Tibial nerve (tissue), 4 donors: ENCODE measurements around the gene UBE3D. TPM values are rescaled to one million over a fixed set of nuclear protein-coding genes. Genes with fewer than 3 reads are reported as not detected.
"Not testable (repeated sequence)": the region's sequence is repeated elsewhere in the genome, so short reads cannot be mapped to it uniquely, and the experiment has no call there.

Experiments
- DNase-seq, 2 donors: peaks; one replicate each; pipeline ENCODE4 v3.0.0-alpha.2; 2019; ENCODE audit warnings: low spot score in 2 of 2
- H3K27ac ChIP-seq, 4 donors: fragments of 200-600 bp; sonication (generic) in 3 of 4; one replicate each; pipeline ENCODE4 v1.5.1; 2017 to 2019; ENCODE audit warnings: mild to moderate bottlenecking in 1 of 4
- H3K27me3 ChIP-seq, 2 donors: fragments of 200-600 bp; sonication (generic) in 1 of 2; one replicate each; pipeline versions ENCODE4 v1.5.1 to v1.6.0; 2017 to 2019
- H3K36me3 ChIP-seq, 3 donors: fragments of 200-600 bp; sonication (generic); one replicate each; pipeline ENCODE4 v1.5.1; 2018 to 2019
- H3K4me1 ChIP-seq, 4 donors: fragments of 200-600 bp; sonication (generic) in 3 of 4; one replicate each; pipeline ENCODE4 v1.5.1; 2017 to 2019
- H3K4me3 ChIP-seq, 4 donors: fragments of 200-600 bp; sonication (generic) in 3 of 4; one replicate each; pipeline ENCODE4 v1.5.1; 2017 to 2019; ENCODE audit warnings: mild to moderate bottlenecking in 1 of 4, moderate library complexity in 1 of 4
- H3K9me3 ChIP-seq, 4 donors: fragments of 200-600 bp; sonication (generic) in 3 of 4; one replicate each; pipeline ENCODE4 v1.5.1; 2017 to 2019
- EP300 ChIP-seq, 2 donors: sonication (generic); formaldehyde crosslinking; IDR thresholded peaks; one replicate each; pipeline ENCODE4 v1.6.1; 2017; ENCODE audit warnings: antibody characterized with exemption in 2 of 2, mild to moderate bottlenecking in 1 of 2
- POLR2A ChIP-seq, 2 donors: fragments of 450-650 bp; IDR thresholded peaks; one replicate each; pipeline ENCODE4 v1.6.1; 2017; ENCODE audit warnings: antibody characterized with exemption in 2 of 2, mild to moderate bottlenecking in 2 of 2, moderate library complexity in 2 of 2
- WGBS, 2 donors: methylation state at CpG; one replicate each; pipeline ENCODE4 v1.1.5; 2018; 5-methylcytosine and 5-hydroxymethylcytosine counted together
- total RNA-seq, 4 donors: library from RNA; depleted of rRNA; stranded (reverse); fragments of >200 nt; gene quantifications; one replicate each; pipeline ENCODE4 v1.1.0, GENCODE V29; 2016
- TF ChIP-seq, protein P1 (sequence below), 5 experiments: fragments of 200-600 bp in 3 of 5; fragments of 450-650 bp in 2 of 5; sonication (generic) in 3 of 5; IDR thresholded peaks; one replicate each; pipeline ENCODE4 v1.5.1; 2016 to 2019; ENCODE audit warnings: antibody characterized with exemption in 5 of 5, mild to moderate bottlenecking in 3 of 5, moderate library complexity in 2 of 5

UBE3D gene
- total RNA-seq, 4 donors from 2014 or later, result 6.3 to 21.9 (median 18.3) TPM

DNA sequence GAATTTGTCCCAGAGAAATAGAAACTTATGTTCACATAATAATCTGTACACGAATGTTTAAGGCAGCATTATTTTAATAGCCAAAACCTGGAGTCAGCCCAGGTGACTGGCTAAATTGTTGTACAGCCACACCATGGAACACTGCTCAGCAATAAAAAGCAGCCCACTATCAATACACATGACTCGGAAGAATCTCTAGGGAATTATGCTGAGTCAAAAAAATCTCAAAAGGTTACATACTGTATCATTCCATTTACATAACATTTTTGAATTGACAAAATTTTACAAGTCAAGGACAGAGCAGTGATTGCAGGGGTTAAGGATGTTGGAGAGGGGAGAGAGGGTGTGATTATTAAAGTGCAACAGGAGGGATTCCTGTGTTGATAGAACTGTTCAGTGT, 163.4 kb downstream of the UBE3D start:
- Histone ChIP-seq H3K36me3 (no peaks in the 10 kb centered on the region), H3K4me1 (no peaks in the 10 kb centered on the region), H3K4me3 (no peak overlapping the region), H3K27me3 (no peaks in the 10 kb centered on the region), H3K27ac (no peak overlapping the region), H3K9me3 (no peaks in the 10 kb centered on the region)
- 78 to 87% methylated on average over 2 of the region's 2 CpGs for WGBS, 2 donors
- DNase-seq, result no peak
- TF ChIP-seq, protein P1, sequence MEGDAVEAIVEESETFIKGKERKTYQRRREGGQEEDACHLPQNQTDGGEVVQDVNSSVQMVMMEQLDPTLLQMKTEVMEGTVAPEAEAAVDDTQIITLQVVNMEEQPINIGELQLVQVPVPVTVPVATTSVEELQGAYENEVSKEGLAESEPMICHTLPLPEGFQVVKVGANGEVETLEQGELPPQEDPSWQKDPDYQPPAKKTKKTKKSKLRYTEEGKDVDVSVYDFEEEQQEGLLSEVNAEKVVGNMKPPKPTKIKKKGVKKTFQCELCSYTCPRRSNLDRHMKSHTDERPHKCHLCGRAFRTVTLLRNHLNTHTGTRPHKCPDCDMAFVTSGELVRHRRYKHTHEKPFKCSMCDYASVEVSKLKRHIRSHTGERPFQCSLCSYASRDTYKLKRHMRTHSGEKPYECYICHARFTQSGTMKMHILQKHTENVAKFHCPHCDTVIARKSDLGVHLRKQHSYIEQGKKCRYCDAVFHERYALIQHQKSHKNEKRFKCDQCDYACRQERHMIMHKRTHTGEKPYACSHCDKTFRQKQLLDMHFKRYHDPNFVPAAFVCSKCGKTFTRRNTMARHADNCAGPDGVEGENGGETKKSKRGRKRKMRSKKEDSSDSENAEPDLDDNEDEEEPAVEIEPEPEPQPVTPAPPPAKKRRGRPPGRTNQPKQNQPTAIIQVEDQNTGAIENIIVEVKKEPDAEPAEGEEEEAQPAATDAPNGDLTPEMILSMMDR (IDR thresholded peaks at IDR 0.05), result no peak
- TF ChIP-seq EP300 (IDR thresholded peaks at IDR 0.05) (no peak), POLR2A (IDR thresholded peaks at IDR 0.05) (no peak)

DNA sequence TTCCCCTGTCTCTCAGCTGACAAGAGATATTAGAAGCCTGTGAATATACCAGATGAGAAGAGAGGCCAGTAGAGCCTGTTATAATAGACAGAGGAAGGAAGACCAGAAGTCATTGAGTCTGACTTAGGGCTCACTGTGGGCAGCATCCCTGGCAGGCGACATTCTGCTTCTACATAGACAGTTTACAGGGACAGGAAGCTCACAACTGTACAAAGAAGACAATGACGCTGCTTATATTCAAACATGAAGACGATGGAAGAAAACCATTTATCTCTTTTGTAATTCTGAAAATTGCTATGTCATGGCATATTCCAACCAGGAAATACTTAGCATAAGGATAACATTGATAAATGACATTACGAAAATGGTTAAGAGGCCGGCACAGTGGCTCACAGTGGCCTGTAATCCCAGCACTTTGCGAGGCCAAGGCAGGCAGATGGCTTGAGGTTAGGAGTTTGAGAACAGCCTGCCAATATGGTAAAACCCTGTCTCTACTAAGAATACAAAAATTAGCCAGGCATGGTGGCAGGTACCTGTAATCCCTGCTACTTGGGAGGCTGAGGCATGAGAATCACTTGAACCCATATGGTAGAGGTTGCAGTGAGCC, 170.9 kb downstream of the UBE3D start:
- TF ChIP-seq, protein P1 (IDR thresholded peaks at IDR 0.05), result no peak
- TF ChIP-seq EP300 (IDR thresholded peaks at IDR 0.05) (no peak), POLR2A (IDR thresholded peaks at IDR 0.05) (no peak)
- WGBS, 2 donors, result 90% methylated on average over 6 of the region's 6 CpGs
- no peak overlapping the region for H3K27ac ChIP-seq
- no peaks in the 10 kb centered on the region for H3K27me3 ChIP-seq
- H3K4me3 ChIP-seq, result no peak overlapping the region
- H3K9me3 ChIP-seq, result no peaks in the 10 kb centered on the region
- DNase-seq, result no peak
- peaks cover 0 to 25% (median 0%) of the 10 kb centered on the region in 3 donors for H3K36me3 ChIP-seq
- no peaks in the 10 kb centered on the region for H3K4me1 ChIP-seq

DNA sequence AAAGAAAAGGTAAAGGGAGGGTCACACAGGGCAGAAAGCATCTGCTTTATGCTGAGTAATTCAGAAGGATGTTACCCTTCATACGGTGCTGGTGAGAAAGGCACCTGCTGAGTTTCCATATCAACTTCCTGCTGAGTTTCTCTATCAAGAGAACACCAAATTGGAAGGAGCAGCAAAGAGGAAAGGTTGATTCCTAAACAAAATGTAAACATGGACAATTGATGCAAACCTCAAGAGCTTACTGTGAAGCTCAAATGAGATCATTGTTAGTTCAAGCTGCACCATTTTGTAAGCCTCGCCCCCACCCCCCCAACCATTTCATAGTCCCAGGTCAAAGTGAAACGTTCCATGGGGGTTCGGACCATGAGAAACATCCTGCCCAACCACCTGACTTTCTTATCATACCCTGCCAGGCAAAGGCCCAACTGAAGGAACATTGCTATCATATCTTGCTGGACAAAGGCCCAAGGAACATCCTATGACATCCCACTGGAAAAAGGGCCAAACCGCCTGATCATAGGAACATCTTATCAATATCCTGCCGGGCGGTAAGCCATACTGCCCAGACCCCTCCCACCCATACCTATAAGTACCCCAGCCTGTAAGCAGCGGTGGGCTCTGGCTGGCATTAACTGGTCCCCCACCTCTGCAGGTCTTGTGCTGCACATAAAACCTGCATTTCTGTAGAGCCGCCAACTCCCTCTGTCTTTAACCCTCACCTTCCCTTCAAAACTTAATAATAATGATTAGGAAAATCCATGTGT, 171.6 kb downstream of the UBE3D start:
- no peak for TF ChIP-seq EP300 (IDR thresholded peaks at IDR 0.05)
- TF ChIP-seq POLR2A (IDR thresholded peaks at IDR 0.05), result no peak
- TF ChIP-seq, protein P1 (IDR thresholded peaks at IDR 0.05), result no peak
- Histone ChIP-seq H3K4me3 (no peak overlapping the region), H3K36me3 (peaks cover 0 to 25% (median 0%) of the 10 kb centered on the region in 3 donors), H3K27me3 (no peaks in the 10 kb centered on the region), H3K27ac (no peak overlapping the region), H3K4me1 (no peaks in the 10 kb centered on the region), H3K9me3 (no peaks in the 10 kb centered on the region)
- 88 to 89% methylated on average over 9 of the region's 9 CpGs for WGBS, 2 donors
- DNase-seq, result no peak

DNA sequence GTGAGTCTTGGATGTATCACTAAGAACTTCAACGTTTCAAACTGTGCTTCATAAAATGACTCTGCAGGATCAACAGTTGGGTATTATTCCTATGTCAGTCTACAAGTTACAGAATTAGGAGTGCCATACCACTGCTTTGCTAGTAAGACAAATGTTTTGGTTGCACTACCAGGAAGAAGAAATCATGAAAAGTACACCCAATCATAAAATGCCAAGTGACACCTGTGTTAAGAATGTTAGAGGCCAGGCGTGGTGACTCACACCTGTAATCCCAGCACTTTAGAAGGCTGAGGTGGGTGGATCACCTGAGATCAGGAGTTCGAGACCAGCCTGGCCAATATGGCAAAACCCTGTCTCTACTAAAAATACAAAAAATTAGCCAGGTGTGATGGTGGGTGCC, 174.1 kb downstream of the UBE3D start:
- DNase-seq, H3K4me1 ChIP-seq, H3K27me3 ChIP-seq, H3K4me3 ChIP-seq, H3K9me3 ChIP-seq, H3K27ac ChIP-seq: not testable (repeated sequence)
- 76 to 79% methylated on average over 3 of the region's 3 CpGs for WGBS, 2 donors
- peaks cover 0 to 25% (median 0%) of the 10 kb centered on the region in 3 donors for H3K36me3 ChIP-seq

DNA sequence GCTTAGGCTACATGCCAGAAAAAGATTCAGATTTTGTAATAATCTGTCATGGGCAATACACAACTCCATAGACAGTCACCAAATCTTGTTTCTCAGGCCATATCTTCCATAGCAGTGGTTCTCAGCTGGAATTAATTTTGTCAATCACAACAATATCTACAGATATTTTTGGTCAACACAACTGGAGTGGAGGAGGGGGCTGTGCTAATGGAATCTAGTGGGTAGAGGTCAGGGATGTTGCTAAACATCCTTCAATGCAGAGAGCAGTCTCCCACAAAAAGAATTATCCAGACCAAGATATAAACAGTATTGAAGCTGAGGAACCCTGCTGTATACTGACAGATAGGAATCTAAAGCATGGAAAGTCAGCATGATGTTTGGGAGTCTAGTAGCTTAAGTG, 174.6 kb downstream of the UBE3D start:
- Histone ChIP-seq H3K36me3 (peaks cover 0 to 25% (median 0%) of the 10 kb centered on the region in 3 donors), H3K27me3 (no peaks in the 10 kb centered on the region), H3K9me3 (no peaks in the 10 kb centered on the region), H3K4me1 (no peaks in the 10 kb centered on the region), H3K4me3 (no peak overlapping the region), H3K27ac (no peak overlapping the region)
- no peak for DNase-seq
- TF ChIP-seq EP300 (IDR thresholded peaks at IDR 0.05), result no peak
- TF ChIP-seq, protein P1 (IDR thresholded peaks at IDR 0.05), result no peak
- no peak for TF ChIP-seq POLR2A (IDR thresholded peaks at IDR 0.05)
